GM21825 (cell line): Measurements from ENCODE around the gene KIF26B.

Source experiments
- ATAC-seq: cut with Tn5 transposase; IDR thresholded peaks from one replicate; pipeline ENCODE4 v1.9.1; 2021; ENCODE audit warnings: mild to moderate bottlenecking, moderate library complexity; ENCODE audit not compliant: unreplicated experiment

KIF26B gene

DNA sequence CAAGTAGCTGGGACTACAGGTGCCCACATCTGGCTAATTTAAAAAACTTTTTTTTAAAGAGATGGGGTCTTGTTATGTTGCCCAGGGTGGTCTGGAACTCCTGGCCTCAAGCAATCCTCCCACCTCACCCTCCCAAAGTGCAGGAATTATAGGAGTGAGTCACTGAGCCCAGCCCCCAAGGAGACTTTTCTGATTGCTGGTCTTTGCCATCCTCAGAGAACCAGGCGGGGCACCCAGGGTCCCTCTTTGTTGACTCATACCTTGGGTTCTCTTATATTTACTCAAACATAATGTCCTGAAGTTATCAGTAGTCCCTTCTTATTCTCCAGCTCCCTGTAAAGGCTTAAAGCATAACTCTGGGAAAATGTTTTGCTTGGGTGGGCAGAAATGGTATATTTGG is 51.1 kb downstream of the KIF26B start:
- no peak for ATAC-seq

DNA sequence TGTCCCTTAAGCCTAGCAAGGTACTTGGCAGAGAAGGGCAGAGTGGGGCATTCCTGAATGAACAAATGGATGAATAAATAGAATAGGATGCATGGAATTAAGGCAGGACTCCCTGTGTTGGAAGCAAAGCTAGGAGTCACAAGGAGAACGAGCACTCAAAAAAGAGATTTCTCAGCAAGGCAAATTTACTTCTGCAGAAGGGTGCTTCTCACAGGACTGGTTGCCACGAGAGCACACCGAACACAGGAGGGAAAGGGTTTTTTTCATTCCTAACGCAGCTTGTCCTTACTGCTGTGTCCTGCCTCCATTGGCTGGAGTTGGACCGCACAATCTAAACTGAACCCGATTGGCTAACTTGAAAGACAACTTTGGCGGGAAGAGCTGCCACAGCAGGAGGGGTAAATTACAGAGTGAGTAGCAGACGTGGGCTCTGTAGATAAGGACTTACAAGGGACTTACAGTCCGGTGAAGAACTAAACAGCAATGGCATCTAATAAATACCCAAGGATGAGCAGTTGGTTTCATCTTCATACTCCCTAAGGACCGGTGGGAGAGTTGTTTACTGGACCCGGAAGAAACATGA is 52.4 kb downstream of the KIF26B start:
- ATAC-seq: no peak

DNA sequence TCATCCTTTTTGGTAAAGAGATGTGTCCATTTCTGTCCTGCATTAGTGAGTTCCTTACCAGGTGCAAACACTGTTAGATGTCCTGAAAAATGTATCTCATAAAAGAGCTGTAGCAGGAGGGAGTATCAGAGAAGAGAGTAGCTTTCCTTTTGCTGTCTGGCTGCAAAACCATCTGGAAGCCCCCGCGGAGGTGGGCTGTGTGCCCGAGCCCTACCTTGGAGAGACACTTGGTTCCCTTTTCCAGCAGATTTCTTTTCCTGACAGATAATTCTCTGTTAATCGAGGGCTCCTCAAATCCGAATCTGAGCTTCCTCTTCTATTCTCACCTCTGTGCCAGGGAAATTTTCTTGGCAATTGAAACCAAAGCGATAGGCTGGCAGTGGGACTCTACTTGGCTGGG is 53.0 kb downstream of the KIF26B start:
- no peak for ATAC-seq

DNA sequence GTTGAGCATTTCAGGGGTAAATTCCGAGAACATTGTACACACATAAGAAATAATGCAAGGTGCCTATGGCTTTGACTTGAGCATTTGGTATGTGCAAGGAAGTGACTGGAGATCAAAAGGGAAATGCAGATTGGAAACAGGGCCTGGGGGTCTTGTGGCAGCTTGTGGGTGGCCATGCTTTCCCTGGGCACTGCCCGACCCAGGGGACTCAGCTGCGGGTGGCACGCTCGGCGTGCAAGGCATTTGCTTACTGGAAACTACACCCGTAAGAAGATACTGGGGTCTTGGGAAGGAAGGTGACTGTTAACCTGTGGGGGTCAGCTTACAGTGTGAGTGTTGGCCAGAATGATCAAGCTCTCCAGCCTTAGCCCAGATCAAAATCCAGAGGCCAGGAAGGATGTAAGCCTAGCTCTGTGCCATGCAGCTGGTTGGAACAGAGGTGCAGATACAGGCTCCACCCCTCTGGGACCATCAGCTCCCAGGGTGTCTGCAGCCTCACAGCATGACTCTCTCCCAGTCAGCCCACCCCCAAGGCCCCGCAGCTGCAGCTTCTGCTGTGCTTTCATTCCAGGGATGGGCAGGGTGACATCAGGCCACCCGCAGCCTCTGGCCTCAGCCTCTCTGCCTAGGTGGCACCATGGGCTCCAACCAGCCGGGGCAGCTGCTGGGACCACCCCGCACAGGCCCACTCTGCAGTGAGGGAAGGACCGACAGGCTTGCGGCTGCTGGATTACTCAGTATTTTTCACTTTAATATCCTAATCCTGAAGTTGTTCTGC is 55.1 kb downstream of the KIF26B start:
- no peak for ATAC-seq

DNA sequence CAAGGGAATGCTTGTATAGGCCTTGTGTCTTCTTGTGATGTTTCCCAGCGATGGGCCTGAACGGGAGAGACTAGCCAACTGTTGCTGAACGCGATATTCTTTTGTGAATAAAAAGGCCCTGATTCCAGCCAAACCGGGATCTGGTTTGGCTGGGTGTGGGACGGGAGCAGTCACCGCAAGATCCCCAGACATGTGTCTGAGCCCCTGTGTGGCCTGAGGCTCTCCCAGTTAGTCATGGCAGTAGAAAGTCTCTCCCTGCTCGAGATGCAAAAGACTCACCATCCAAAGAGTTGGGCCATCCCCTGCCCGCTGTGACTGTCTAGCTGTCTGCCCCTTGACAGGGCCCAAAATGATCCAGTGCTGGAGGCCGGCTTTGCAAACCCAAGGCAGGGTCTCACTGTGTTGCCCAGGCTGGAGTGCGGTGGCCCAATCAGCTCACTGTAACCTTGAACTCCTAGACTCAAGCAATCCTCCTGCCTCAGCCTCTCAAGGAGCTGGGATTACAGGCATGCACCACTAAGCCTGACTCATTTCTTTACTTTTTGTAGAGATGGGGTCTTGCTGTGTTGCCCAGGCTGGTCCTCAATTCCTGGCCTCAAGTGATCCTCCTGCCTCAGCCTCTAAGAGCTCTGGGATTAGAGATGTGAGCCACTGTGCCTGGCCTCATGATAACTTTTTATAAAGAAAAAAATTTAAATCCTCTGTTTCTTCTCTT is 56.4 kb downstream of the KIF26B start:
- ATAC-seq: no peak

DNA sequence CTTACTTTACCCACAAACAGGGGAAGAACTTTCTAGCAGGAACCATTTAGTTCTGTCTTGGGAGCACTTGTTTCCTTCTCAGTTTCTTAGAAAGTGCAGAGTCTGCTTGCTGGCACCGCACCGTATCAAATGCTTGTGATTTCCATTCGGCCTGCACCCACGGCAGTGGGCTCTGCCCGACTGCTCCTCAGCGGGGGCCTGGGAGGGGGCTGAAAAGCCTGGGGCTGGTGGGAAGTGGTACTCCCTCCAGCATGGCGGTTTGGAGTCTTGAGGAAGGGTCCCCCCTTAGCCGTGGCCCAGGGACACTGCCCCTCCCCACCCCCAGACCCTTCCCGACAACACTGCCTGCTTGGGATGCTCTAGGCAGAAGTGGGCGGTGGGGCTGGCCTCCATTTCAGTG is 57.0 kb downstream of the KIF26B start:
- no peak for ATAC-seq

DNA sequence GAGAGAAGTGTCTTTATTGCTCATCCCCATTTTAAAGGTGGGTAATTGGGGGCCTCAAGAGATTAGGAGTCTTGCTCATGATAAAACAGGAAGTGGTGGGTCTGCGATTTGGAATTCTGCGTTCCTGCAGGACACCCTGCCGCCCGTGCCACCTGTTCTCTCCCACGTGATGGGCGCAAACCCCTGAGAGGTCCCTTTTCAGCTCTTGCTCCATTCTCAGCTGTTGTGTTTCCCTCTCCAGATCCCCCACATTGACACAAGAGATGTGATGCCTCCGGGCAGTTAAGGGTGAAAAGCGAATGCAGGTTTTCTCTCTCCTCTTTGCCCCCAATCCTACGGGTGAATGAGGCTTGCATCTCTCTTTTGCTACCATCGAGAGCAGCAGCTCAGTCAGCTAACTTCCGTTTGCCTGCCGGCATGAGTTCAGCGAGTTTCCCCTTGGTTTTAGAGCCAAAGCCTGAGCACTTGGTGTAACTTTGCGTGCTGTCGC is 57.5 kb downstream of the KIF26B start:
- ATAC-seq: no peak

DNA sequence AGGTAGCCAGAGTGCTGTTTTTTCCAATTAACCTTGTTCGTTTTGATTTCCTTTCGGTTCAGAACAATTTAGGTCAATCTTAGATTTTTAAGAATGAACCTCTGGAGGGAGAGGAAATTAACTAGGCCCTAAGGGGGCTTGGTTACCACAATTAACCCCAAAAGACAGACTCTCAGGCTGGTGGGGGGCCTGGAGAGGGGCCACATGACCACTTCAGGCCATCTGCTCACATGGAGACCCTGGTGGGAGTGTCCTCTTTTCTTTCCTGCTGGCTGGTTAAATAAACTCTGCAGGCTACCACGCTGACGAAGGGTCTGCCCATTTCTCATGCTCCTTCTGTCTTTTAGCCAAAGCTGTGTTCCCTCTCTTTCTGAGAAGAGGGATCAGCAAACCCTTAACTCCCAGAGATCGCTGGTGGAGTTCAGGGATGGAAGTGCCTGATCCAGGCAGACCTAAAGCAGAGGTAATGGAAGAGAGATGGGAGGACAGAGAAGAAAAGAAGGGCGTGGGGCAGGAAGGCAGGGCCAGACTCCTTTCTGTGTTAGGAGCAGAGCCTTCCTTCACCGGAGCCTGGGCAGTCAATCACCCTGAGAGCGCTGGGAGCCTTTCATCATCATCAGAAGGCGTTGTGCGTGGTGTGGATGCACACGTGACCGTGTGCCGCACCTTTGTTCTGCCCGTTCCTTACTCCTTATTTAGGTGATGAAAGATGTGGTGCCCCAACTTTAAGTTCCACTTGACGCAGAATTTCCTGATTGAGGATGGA is 58.5 kb downstream of the KIF26B start:
- ATAC-seq: no peak

DNA sequence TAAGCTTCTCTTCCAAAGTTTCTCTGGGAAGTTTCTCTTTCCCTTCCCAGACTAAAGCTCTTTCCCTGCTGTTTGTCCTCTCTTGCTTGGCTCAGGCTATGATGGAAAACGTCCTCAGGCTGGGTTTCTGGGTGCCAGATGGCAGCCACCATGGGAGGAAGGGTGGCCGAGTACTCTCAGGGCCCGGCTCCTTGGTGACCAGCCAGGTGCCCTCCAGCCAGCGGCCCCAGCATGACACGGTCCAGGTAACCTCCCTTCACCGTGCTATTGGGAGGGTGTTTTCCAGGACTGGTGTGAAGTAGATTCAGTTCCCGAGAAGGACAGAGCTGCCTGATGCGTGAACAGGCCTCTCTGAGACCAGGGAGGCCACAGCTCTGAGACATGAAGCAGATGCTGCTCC is 60.3 kb downstream of the KIF26B start:
- no peak for ATAC-seq

DNA sequence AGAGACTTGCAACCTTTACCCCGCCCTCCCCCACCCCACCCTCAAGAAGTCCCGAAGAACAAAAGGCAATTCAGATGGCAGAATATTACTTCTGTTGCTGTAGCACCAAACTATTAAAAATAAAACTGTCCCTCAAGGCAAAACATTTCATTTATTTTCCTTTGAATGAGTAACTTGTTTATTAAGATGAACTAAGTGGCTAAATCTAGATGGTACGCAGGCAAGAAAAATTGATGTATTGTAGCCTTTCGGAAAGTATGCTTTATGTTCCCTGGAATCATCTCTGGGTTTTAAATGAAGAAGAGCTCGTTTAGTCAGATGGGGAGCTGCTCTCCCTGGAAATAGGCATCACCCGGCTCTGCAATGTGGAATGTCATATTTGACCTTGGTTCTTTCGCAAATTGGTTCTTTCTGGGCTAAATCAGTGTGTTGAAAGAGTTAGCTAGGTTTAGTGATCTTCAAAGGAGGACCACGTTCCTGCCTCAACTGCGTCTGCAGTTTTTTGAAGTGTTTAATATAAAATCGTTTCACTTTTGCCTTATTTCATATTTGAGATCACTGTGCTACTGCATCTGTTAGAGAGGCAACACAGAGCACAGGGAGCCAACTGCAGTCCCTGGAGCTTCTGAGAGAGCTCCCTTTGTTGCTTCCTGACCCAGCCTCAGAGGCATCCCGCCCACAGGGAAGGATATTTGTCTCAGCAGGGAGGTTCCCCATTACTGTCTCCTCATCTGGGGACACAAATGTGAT is 61.8 kb downstream of the KIF26B start:
- no peak for ATAC-seq

DNA sequence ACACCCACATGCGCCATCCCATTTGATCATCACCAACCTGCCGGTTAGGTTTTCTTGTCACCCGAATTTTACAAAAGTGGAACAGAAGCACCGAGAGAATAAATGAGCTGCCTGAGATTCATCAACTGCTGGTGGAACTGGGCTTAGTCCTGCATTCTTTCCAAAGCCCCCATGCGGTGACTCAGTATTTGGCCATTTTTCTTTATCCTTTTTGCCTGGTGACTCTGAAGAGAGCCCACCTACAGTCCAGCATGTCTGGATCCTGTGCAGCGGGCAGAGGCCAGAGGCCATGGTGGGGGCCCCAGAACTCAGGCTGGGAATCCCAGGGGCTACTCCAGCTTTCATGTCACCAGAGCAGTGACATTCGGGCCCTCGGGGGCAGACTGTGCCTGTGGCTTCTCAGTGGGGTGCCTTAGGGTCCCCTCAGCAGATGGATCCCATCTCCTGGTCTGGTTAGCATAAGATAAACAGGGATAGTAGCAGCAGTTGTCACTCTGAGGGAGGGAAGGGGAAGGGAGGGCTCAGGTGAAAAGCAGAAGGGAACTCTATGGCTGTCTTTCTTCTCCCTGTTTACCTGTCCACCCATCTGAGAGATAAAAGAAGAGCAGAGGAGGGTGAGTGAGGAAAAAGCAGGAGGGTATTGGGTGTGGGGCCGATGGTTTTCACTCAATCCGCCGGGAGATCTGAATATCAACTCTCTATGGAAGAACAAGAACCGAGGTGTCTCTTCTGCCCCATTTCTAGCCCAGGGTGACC is 63.2 kb downstream of the KIF26B start:
- ATAC-seq: no peak

DNA sequence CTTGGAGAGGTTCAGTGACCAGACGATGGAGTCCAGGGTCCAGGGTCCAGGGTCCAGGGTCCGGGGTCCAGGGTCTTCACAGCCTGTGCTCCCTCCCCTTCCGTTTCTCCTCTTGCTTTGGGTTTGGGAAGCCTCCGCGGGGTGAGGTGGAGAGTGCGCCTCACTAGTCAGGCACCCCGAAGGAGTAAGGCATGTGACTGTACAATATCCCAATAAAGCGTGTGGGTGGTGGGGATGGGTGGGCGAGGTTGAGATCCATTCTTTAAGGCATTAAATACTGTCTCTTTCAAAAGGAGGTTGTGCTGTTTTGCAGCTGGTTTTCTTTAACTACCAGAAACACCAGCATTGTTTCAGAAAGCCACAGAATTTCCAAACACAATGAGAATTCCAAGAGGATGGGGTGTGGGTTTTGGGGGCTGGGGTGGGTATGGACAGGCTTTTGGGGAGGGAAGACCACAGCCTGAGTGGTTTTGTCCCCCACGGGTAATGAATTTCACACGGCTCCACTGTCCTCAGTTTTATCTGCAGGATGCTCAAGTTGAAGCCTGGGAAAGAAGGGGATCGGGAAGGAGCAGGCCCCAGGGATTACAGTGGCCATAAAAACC is 65.7 kb downstream of the KIF26B start:
- no peak for ATAC-seq

DNA sequence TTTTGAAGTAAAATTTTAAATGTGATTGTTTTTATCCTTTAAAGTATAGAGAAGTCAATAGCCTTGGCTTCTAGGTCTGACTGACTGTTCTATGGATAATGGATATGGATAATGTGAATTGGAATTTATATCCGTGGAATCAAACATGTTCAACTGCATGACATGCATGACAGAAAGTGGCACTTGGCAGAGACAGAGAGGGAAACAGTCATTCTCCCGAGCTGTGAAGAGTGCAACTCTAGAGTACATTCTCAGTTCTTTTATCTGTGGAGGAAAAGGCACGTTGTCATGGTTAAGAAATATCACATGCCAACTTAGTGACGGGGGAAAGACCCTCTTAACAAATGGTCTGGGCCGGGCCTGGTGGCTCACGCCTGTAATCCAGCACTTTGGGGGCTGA is 67.0 kb downstream of the KIF26B start:
- ATAC-seq: no peak

DNA sequence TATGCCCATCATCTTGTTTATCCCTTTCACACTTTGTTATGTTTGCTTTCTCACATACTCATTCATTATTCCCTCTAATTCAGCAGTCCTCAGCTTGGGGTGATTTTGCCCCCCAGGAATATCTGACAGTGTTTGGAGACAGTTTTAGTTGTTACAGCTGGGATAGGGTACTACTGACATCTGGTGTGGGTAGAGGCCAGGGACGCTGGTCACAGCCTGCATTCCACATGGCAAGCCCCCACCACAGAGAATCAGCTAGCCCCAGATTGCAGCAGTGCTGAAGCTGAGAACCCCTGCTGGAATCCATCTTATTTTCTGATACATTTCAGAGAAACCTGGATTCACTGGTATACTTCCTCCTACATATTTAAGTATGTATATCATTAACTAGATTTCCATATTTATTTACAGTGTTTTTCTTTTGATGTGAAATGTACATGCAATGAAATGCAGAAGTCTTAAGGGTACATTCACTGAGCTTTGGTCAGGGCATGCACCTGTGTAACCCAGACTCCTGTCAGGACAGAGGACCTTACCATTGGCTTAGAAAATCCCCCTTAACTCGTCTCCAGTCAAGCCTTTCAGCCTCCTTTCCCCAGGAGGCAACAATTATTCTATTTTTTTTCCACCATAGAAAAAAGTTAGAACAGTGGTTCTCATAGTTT is 68.3 kb downstream of the KIF26B start:
- no peak for ATAC-seq

DNA sequence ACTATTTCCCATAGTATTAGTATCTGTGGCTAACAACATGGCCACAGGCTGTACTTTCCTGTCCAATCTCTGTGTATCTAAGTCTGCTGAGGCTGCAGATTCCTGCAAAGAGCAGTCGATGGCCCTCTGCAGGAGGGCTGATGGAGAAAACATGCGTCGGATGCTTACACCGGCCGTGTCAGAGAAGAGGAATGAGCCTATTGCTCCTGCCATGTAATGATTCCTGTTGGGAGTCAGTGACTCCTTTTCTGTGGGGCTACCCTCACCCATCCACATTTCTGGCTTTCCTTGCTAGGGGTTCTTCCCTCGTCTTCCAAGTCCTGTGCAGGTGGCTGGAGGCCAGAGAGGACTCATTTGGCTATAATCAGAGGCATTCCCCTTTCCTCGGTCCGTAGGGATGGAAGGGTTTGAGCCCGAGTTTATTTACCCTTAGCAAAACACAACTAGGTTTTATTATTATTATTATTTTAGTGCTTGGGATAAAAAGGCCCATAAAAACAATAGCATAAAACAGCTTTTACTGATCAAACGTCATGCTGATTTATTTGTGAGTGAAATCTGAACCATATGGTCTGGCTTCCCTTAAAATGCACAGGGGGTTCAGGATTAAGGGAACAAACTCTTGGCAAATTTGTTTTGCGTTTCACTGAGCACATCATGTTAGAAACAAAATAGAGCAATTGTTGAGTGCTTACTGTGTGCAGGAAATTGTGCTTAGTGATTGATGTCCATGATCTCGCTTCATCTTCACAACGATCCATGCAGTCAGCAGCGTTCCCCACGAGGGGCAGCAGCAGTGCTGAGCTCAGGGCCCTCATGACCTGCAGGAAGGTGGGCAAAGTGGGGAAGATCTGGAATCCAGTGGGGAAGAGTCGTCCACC is 70.8 kb downstream of the KIF26B start:
- no peak for ATAC-seq

DNA sequence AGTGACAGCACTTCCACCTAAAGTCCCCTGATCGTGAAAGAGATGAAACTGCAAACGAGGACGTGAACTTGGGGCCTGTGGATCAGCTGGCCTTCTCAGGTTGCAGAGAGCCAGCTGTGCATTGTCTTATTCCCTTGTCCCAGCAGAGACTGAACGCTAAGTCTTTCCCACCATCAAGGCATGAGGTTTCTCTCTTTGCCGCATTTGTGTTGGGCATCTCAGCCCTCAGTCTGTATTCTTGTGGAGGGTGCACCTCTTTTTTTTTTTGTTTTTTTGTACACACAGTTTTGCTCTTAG is 71.4 kb downstream of the KIF26B start:
- ATAC-seq: no peak

DNA sequence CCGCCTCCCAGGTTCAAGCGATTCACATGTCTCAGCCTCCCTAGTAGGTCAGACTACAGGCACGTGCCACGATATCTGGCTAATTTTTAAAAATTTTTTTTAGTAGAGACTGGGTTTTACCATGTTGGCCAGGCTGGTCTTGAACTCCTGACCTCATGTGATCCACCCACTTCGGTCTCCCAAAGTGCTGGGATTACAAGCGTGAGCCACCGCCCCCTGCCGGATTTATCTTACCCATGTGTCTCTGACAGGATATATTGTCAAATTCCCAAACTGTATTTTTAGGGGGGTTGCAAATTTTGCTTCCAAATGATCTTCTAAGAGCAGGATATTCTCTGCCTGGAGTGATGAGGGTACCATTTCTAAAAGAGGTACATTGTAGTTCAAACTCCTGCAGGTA is 74.3 kb downstream of the KIF26B start:
- no peak for ATAC-seq

DNA sequence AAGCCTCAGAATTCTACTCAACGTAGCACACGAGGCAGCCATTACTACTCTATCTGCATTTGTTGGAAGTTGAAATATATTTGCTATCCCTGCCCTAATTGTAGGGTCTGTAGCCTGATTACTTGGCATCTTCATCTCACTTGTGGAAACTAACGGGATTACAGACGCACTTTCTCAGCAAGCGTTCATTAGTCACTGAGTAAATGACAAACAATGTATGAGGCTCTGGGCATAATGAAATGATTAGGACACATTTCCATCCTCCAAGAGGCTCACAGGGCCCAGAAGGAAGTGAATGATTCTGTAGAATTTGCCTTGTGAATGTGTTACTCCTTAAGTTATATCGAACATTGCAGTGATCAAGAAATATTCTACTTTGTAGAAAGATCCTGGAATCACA is 78.1 kb downstream of the KIF26B start:
- ATAC-seq: no peak
